22Rv1 (cell line): Measurements from ENCODE around the gene SLC8A1.

Source experiments
- ZFX ChIP-seq: fragments of 450-650 bp; IDR thresholded peaks from 2 replicates; pipeline ENCODE4 v1.6.1; 2017; ENCODE audit warnings: antibody characterized with exemption, borderline replicate concordance
- TF ChIP-seq, protein P1 (sequence below): fragments of 450-650 bp; IDR thresholded peaks from 2 replicates; pipeline ENCODE4 v1.5.1; 2017; ENCODE audit warnings: mild to moderate bottlenecking

DNA sequence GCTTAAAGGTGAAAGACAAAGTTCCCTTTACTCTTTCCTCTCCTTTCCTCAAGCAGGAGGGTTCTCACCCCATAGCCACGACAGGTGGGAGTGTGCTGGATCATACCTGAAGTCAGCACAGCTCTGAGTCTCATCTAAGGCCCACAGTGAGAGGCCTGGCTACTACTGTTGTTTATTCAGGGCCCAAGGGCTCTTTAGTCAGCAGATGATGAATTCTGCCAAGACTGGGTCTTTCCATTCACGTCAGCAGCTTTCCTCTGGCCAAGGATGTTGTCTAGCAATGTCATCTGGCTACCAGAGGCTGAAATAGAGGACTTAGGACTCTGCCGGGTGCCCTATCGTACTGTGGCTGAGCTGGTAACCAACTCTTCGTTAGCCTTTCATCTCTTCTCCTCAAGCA, 364.5 kb downstream of the SLC8A1 start:
- TF ChIP-seq, protein P1, sequence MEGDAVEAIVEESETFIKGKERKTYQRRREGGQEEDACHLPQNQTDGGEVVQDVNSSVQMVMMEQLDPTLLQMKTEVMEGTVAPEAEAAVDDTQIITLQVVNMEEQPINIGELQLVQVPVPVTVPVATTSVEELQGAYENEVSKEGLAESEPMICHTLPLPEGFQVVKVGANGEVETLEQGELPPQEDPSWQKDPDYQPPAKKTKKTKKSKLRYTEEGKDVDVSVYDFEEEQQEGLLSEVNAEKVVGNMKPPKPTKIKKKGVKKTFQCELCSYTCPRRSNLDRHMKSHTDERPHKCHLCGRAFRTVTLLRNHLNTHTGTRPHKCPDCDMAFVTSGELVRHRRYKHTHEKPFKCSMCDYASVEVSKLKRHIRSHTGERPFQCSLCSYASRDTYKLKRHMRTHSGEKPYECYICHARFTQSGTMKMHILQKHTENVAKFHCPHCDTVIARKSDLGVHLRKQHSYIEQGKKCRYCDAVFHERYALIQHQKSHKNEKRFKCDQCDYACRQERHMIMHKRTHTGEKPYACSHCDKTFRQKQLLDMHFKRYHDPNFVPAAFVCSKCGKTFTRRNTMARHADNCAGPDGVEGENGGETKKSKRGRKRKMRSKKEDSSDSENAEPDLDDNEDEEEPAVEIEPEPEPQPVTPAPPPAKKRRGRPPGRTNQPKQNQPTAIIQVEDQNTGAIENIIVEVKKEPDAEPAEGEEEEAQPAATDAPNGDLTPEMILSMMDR, result no peak
- TF ChIP-seq ZFX, result no peak
